ENCODE measurements around the gene MYO15B.

DNA sequence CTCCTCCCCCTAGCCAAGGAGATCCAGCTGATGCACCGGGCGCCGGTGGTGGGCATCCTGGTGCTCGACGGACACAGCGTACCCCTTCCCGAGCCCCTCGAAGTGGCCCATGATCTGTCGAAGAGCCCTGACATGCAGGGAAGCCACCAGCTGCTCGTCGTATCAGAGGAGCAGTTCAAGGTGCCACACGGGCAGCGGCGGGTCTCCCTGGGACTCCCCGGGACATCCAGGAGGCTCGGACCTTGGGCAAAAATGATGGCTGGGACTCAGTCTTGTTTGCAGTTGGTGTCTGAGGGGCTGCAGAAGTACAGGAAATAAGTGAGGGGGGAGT lies 15.8 kb upstream of the MYO15B start:
- TF ChIP-seq, protein P1, sequence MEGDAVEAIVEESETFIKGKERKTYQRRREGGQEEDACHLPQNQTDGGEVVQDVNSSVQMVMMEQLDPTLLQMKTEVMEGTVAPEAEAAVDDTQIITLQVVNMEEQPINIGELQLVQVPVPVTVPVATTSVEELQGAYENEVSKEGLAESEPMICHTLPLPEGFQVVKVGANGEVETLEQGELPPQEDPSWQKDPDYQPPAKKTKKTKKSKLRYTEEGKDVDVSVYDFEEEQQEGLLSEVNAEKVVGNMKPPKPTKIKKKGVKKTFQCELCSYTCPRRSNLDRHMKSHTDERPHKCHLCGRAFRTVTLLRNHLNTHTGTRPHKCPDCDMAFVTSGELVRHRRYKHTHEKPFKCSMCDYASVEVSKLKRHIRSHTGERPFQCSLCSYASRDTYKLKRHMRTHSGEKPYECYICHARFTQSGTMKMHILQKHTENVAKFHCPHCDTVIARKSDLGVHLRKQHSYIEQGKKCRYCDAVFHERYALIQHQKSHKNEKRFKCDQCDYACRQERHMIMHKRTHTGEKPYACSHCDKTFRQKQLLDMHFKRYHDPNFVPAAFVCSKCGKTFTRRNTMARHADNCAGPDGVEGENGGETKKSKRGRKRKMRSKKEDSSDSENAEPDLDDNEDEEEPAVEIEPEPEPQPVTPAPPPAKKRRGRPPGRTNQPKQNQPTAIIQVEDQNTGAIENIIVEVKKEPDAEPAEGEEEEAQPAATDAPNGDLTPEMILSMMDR (conservative IDR thresholded peaks at IDR 0.05; ENCODE audit: low read depth, low read length) = no peak
- no peak for TF ChIP-seq EZH2phosphoT487 (IDR thresholded peaks at IDR 0.05; ENCODE audit: borderline replicate concordance, low read length)

All from PC-3 (cell line).